GM23338 (cell line): ENCODE data around the gene NCS1. TPM values are rescaled to one million over a fixed set of nuclear protein-coding genes. Genes with fewer than 3 reads are reported as not detected.

Experiments
- ATAC-seq: fragments of 200-7000 bp; cut with Tn5 transposase; 3 replicates; pipeline ENCODE4 v1.9.1; 2020
- DNase-seq: peaks from one replicate; pipeline ENCODE4 v3.0.0-alpha.2; 2015; ENCODE audit warnings: low spot score
- H2AFZ ChIP-seq: fragments of 200-600 bp; sonication (generic); 2 replicates; pipeline ENCODE4 v1.8.0; 2016; ENCODE audit warnings: antibody characterized with exemption, mild to moderate bottlenecking, moderate library complexity
- H3F3A ChIP-seq: fragments of 200-600 bp; sonication (generic); replicated peaks from 2 replicates; pipeline ENCODE4 v1.8.0; 2017; ENCODE audit warnings: antibody characterized with exemption, mixed run types, low read depth
- H3K27ac ChIP-seq: fragments of 200-600 bp; sonication (generic); 2 replicates; pipeline ENCODE4 v1.6.1; 2016; ENCODE audit warnings: low read depth
- H3K27me3 ChIP-seq: fragments of 200-600 bp; sonication (generic); 2 replicates; pipeline ENCODE4 v1.8.0; 2016; ENCODE audit warnings: mild to moderate bottlenecking, mixed run types, moderate library complexity; ENCODE audit not compliant: insufficient read depth
- H3K36me3 ChIP-seq: fragments of 200-600 bp; sonication (generic); 2 replicates; pipeline ENCODE4 v1.8.0; 2016; ENCODE audit warnings: mild to moderate bottlenecking; ENCODE audit not compliant: insufficient read depth
- H3K4me1 ChIP-seq: fragments of 200-600 bp; sonication (generic); 2 replicates; pipeline ENCODE4 v1.8.0; 2016; ENCODE audit warnings: mild to moderate bottlenecking, moderate library complexity; ENCODE audit not compliant: insufficient read depth
- H3K4me2 ChIP-seq: fragments of 200-600 bp; sonication (generic); 2 replicates; pipeline ENCODE4 v1.7.1; 2017; ENCODE audit warnings: mixed run types
- H3K4me3 ChIP-seq: fragments of 200-600 bp; sonication (generic); 2 replicates; pipeline ENCODE4 v1.6.1; 2016; ENCODE audit warnings: mixed run types
- H3K79me2 ChIP-seq: fragments of 200-600 bp; sonication (generic); replicated peaks from 2 replicates; pipeline ENCODE4 v1.8.0; 2017; ENCODE audit warnings: mild to moderate bottlenecking; ENCODE audit not compliant: insufficient read depth
- H3K9me2 ChIP-seq: fragments of 200-600 bp; sonication (generic); 2 replicates; pipeline ENCODE4 v1.8.0; 2017; ENCODE audit not compliant: insufficient read depth
- H4K20me1 ChIP-seq: fragments of 200-600 bp; sonication (generic); replicated peaks from 2 replicates; pipeline ENCODE4 v1.8.0; 2017; ENCODE audit warnings: mild to moderate bottlenecking; ENCODE audit not compliant: insufficient read depth
- H3K27ac Mint-ChIP-seq: 2 replicates; pipeline ENCODE4 v1.8.0; 2020; ENCODE audit warnings: inconsistent platforms, mild to moderate bottlenecking, moderate library complexity, mixed read lengths
- H3K27me3 Mint-ChIP-seq: 3 replicates; pipeline ENCODE4 v1.8.0; 2022; ENCODE audit warnings: low read depth, mild to moderate bottlenecking, moderate library complexity, mixed read lengths, inconsistent platforms; ENCODE audit not compliant: insufficient read depth, poor library complexity
- H3K36me3 Mint-ChIP-seq: 3 replicates; pipeline ENCODE4 v1.8.0; 2021; ENCODE audit warnings: low read depth, mild to moderate bottlenecking, inconsistent platforms, moderate library complexity, mixed read lengths
- H3K4me1 Mint-ChIP-seq: 3 replicates; pipeline ENCODE4 v1.8.0; 2020; ENCODE audit warnings: mild to moderate bottlenecking, inconsistent platforms, mixed read lengths
- H3K4me3 Mint-ChIP-seq: 3 replicates; pipeline ENCODE4 v1.8.0; 2021; ENCODE audit warnings: moderate library complexity, mild to moderate bottlenecking, inconsistent platforms, mixed read lengths
- H3K9me3 Mint-ChIP-seq: 3 replicates; pipeline ENCODE4 v1.8.0; 2020; ENCODE audit warnings: moderate library complexity, mild to moderate bottlenecking, inconsistent platforms, mixed read lengths
- CREB1 ChIP-seq: fragments of 250-450 bp; sonication (Bioruptor Pico); IDR thresholded peaks from 2 replicates; pipeline ENCODE4 v1.5.0; 2020; ENCODE audit warnings: low read depth, mild to moderate bottlenecking, moderate library complexity
- CTCF ChIP-seq, 2 experiments: fragments of 200-600 bp in 1 of 2; sonication (generic) in 1 of 2; conservative IDR thresholded peaks; 2 replicates each; pipeline versions ENCODE4 v1.5.1 to v1.6.1; 2016 to 2017; ENCODE audit warnings: antibody characterized with exemption in 2 of 2, low read depth in 2 of 2, mild to moderate bottlenecking in 2 of 2, moderate library complexity in 1 of 2
- ETS1 ChIP-seq: IDR thresholded peaks from 2 replicates; pipeline ENCODE4 v1.6.1; 2016; ENCODE audit warnings: antibody characterized with exemption
- EZH2 ChIP-seq: fragments of 200-600 bp; sonication (generic); IDR thresholded peaks from one replicate; pipeline ENCODE4 v1.8.0; 2017; ENCODE audit warnings: antibody characterized with exemption, mild to moderate bottlenecking, low read depth; ENCODE audit not compliant: unreplicated experiment
- EZH2phosphoT487 ChIP-seq: fragments of 200-600 bp; sonication (generic); IDR thresholded peaks from one replicate; pipeline ENCODE4 v1.8.1; 2018; ENCODE audit warnings: antibody characterized with exemption; ENCODE audit not compliant: unreplicated experiment
- JUNB ChIP-seq: IDR thresholded peaks from one replicate; pipeline ENCODE4 v1.6.1; 2016; ENCODE audit warnings: antibody characterized with exemption; ENCODE audit not compliant: unreplicated experiment
- NANOG ChIP-seq: IDR thresholded peaks from 2 replicates; pipeline ENCODE4 v1.6.1; 2016; ENCODE audit warnings: antibody characterized with exemption, borderline replicate concordance
- POLR2AphosphoS5 ChIP-seq: IDR thresholded peaks from 2 replicates; pipeline ENCODE4 v1.6.1; 2016; ENCODE audit warnings: antibody characterized with exemption, low read depth
- REST ChIP-seq: IDR thresholded peaks from one replicate; pipeline ENCODE4 v1.6.1; 2018; ENCODE audit warnings: antibody characterized with exemption; ENCODE audit not compliant: unreplicated experiment
- STAT1 ChIP-seq: IDR thresholded peaks from one replicate; pipeline ENCODE4 v1.6.1; 2016; ENCODE audit warnings: antibody characterized with exemption; ENCODE audit not compliant: unreplicated experiment
- ZNF114 ChIP-seq: fragments of 250-450 bp; sonication (Bioruptor Pico); IDR thresholded peaks from 2 replicates; pipeline ENCODE4 v1.5.0; 2020; ENCODE audit warnings: mild to moderate bottlenecking, moderate library complexity
- ZNF331 ChIP-seq: fragments of 250-450 bp; sonication (Bioruptor Pico); IDR thresholded peaks from 2 replicates; pipeline ENCODE4 v1.5.0; 2020; ENCODE audit warnings: low read depth, mild to moderate bottlenecking, moderate library complexity
- ZNF462 ChIP-seq: fragments of 250-450 bp; sonication (Bioruptor Pico); IDR thresholded peaks from 2 replicates; pipeline ENCODE4 v1.5.0; 2020; ENCODE audit warnings: mild to moderate bottlenecking, moderate library complexity
- polyA plus RNA-seq: library from polyadenylated mRNA; unstranded; fragments of >200 nt; fragmentation: Nextera tagmentation; extraction: Ambion mirVana; gene quantifications from 2 replicates; pipeline ENCODE4 v1.2.1, GENCODE V29; 2016
- total RNA-seq: library from RNA; depleted of rRNA; stranded (reverse); fragments of >200 nt; shearing (Covaris generic); gene quantifications from 2 replicates; pipeline ENCODE4 v1.2.3, GENCODE V29; 2014

Gene NCS1
- total and polyA plus RNA-seq, 2 experiments from 2014 or later: 8.2 to 34.3 TPM

- ATAC-seq (no peak), DNase-seq (no peak)
- no peaks in the 10 kb centered on the region for H3K36me3 ChIP-seq
- H3K79me2 ChIP-seq: peaks cover 44% of the 10 kb centered on the region
- H3F3A ChIP-seq: no peaks in the 10 kb centered on the region; the same call in 1 of the 2 replicates
- H3K9me2 ChIP-seq: no peaks in the 10 kb centered on the region
- H3K27me3 ChIP-seq: no peaks in the 10 kb centered on the region; the same call in 1 of the 2 replicates
- peaks cover 22% of the 10 kb centered on the region for H3K4me1 Mint-ChIP-seq
- TF ChIP-seq EZH2: no peak
- no peak for TF ChIP-seq CTCF (conservative IDR thresholded peaks at IDR 0.05; ENCODE audit: low read depth in 2 of 2)
- no peak for TF ChIP-seq ZNF114
- TF ChIP-seq JUNB: no peak
- TF ChIP-seq STAT1: no peak
- no peak for TF ChIP-seq ETS1
- TF ChIP-seq CREB1 (CRISPR knock-in tag): no peak
- TF ChIP-seq ZNF331: no peak
- no peak for TF ChIP-seq ZNF462 (CRISPR knock-in tag)
- no peak for TF ChIP-seq REST
- no peak for TF ChIP-seq EZH2phosphoT487
- TF ChIP-seq POLR2AphosphoS5: no peak
- no peak for TF ChIP-seq NANOG
- H2AFZ ChIP-seq: no peak overlapping the region
- H3K4me2 ChIP-seq: peak overlapping the region; percentile 88; the same call in 1 of the 2 replicates
- H3K4me3 Mint-ChIP-seq: peak overlapping the region; percentile 84
- H3K27ac Mint-ChIP-seq: no peak overlapping the region
- no peak overlapping the region for H3K27ac ChIP-seq
- 0 out of 2 replicates have a peak, but pooled peaks cover 8% of the 10 kb centered on the region for H3K4me1 ChIP-seq
- no peaks in the 10 kb centered on the region; the same call in 1 of the 3 replicates for H3K9me3 Mint-ChIP-seq
- no peaks in the 10 kb centered on the region; the same call in 2 of the 3 replicates for H3K36me3 Mint-ChIP-seq
- peak overlapping the region; percentile 67; the same call in 1 of the 2 replicates for H3K4me3 ChIP-seq
- H3K27me3 Mint-ChIP-seq: peaks cover 18% of the 10 kb centered on the region
- 0 out of 2 replicates have a peak, but pooled peaks cover 3% of the 10 kb centered on the region for H4K20me1 ChIP-seq
Measured at GRCh38 chr9:130174025-130174424, 1.8 kb downstream of the NCS1 start.
